ENCODE measurements around the gene LKAAEAR1.

Gene LKAAEAR1

GRCh38 chr20:64077876-64078551 is 6.2 kb downstream of the LKAAEAR1 start:
- DNase-seq, result no peak

DNA sequence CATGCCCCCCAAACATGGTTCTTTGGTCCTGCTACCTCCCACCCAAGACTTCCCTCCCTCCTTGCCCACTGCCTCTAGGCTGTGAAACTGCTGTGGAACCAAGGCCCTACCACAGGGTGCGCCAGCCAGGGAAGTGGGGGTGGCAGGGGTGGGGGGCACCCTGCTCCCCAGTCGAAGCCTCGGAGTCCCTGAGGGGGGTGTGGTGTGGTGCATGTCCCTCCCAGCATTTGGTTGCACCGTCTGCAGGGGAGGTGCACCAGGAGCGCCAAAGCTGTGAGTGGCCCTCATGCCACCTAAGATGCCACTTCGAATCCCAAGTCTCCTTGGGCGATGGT is 6.7 kb downstream of the LKAAEAR1 start:
- DNase-seq, result no peak

DNA sequence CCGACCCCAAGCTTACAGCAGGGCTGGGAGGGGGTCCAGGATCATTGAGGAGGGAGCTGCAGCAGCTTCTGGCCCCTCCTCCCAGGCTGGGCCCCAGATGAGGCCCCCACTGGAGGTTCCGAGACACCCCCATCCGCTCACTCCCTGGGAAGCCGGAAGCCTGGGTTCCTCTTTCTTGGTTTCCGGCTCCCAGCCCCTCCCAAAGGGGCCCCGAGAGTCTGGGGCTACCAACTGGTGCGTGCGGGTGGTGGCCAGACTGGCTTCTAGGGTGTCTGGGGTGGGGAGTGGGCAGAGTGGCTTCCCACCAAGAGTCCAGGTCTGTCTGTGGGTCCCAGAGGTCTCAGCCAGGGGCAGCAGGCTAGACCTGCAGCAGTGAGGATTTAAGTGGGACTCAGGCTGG is 7.1 kb downstream of the LKAAEAR1 start:
- DNase-seq, result no peak

GRCh38 chr20:64076061-64076997 is 7.9 kb downstream of the LKAAEAR1 start:
- DNase-seq, result no peak

DNA sequence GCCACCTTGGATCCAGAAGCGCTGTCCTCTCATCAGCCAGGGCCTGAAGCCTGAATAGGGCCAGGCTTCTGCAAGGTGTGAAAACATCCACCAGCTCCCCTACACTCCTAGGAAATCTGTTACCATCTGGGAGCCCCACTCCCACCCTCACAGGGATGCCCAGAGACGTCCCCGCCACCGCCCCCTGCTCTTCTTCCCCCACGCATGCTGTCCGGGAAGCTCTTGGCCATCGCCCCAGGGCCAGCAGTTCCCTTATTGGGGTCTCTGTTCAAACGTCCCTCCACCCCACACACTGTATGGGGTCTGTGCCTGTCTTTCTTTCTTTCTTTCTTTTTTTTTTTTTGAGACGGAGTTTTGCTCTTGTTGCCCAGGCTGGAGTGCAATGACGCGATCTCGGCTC is 8.6 kb downstream of the LKAAEAR1 start:
- DNase-seq, result no peak

DNA sequence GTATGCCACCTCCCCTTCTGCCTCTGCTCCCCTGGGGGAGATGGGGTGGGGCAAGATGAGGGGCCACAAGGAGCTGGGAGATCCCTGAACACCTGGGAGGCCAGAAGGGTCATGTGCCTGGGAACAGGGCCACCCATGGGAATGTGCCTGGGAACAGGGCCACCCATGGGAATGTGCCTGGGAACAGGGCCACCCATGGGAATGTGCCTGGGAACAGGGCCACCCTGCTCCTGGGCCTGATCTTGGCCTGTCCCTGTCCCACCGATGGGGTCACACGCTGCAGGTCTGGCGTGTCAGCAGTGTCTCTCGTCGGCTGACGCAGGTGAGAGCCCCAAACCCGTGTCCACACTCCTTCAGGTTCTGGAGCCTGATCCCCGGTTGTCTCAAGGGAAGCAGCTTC is 9.2 kb downstream of the LKAAEAR1 start:
- no peak for DNase-seq

GRCh38 chr20:64074184-64074789 is 9.9 kb downstream of the LKAAEAR1 start:
- DNase-seq, result no peak

DNA sequence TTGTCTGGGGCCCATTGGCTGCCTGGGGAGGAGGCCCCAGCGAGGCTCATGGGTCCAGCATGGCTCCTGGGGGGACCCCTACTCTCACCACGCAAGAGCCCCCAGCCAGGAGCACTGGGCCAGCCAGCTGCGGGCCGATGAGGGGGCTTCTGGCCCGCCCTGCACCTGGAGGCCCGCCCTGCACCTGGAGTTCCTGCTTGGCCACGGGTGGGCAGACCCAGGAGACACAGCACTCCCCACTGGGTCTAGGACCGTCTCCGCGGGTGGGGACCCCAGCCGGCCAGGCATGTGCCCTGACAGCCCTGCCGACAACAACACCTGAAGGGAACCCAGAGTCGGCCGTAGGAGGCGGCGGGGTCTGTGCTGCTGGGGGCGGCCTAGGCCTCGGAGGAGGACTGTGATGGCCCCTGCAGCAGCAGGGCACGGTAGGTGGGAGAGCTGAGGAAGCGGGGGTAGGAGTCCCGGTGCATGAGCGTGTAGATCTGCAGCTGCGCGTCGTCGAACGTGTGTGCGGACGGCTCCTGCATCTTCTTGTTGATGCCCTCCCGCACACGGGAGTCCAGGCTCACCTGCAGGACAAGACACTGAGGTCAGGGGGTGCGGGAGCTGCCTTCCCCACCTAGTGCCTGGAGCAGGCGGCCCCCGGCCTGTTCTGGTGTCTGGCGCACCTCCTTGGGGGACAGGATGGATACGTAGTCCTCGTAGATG is 10.6 kb downstream of the LKAAEAR1 start:
- DNase-seq, result no peak

DNA sequence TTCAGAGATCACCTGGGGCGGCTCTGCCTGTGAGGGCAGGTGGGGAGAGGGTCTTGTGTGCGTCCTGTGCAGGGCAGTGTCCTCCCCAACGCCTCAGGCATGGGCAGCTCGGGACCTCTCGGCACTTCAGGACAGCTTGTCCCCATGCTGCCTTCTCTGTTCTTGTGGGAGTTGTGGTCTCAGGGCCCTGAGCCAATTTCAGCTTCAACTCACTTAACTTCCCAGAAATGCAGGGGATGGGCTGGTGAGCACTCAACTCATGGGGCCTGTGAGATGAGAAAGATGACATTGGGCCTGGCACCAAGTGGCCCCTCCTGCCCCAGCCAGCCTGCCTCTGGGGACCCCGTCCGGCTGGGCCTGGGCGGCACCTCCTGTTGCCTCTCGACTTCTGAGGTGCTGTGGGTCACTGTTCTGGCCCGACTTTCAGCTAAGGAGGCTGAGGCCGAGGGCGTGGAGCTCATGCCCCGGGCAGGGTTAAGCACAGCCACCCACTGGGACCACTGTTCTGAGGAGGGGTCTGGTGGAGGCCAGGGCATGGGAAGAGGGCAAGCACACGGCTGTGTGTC is 11.6 kb downstream of the LKAAEAR1 start:
- DNase-seq, result no peak

DNA sequence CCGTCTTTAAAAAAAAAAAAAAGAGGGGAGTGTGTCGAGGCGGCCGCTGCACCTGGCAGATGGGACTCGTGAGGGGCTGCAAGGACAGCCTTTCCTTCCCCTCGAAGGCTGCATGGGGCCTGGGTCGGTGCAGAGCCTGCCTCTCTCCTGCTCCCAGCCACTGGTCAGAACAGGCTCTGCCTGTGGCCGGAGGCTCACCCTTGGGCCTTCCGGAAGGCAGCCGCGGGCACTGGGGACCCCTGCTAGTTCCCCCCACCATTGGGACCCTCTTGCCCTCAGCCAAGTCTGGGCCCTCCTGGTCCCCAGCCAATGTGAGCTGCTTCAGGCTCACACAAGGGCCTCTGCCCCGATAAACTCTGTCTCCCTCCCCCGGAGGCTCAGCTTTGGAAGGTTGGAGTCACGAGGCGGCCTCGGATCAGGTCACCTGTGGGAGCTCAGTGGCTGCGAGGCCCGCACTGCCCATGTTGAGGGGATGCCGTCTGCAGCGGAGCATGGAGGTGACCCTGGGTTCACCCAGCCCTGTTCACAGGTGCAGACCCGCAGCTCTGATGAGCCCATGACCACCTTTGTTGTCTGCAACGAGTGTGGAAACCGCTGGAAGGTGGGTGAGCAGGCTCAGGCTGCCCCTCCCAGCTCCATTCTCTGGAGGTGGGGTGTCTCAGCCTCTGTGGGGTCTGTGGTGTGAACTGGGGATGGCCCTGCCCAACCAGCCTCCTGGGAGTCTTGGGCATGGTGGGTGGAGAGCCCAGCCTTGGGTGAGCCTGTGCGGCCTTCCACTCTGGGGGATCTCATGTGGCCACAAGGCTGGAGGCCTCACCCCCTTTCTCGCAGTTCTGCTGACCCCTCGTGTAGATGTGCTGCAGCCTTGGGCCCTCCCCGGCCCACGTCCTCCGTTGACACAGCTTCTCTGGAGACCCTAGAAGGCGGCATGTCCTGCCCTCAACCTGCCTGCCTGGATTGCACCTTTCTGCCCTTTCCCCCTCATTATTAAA is 12.6 kb downstream of the LKAAEAR1 start:
- DNase-seq, result no peak

DNA sequence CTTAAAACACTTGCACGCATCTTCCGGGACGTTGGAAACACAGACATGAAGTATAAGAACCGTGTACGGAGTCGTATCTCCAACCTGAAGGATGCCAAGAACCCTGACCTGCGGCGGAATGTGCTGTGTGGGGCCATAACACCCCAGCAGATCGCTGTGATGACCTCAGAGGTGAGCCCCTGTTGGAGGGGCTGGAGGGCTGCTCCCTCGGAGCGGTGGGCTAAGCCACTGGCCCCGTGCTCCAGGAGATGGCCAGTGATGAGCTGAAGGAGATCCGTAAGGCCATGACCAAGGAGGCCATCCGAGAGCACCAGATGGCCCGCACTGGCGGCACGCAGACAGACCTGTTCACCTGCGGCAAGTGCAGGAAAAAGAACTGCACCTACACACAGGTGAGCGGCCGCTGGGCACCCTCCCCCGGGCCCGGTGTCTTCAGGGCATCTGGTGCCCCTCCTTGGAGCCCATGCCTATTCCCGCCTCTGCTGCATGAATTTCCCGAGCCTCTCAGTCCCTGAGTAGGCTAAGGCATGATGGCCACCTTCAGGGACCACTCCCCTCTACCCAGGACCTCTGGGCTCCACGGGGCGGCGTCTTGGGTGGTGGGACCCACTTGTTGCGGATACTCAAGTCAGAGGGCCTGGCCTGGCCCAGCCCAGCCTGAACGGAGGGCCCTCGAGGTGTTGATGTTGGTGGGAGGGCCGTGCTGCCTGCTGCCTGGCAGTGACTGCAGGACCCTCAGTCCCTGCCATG is 13.8 kb downstream of the LKAAEAR1 start:
- no peak for DNase-seq

DNA sequence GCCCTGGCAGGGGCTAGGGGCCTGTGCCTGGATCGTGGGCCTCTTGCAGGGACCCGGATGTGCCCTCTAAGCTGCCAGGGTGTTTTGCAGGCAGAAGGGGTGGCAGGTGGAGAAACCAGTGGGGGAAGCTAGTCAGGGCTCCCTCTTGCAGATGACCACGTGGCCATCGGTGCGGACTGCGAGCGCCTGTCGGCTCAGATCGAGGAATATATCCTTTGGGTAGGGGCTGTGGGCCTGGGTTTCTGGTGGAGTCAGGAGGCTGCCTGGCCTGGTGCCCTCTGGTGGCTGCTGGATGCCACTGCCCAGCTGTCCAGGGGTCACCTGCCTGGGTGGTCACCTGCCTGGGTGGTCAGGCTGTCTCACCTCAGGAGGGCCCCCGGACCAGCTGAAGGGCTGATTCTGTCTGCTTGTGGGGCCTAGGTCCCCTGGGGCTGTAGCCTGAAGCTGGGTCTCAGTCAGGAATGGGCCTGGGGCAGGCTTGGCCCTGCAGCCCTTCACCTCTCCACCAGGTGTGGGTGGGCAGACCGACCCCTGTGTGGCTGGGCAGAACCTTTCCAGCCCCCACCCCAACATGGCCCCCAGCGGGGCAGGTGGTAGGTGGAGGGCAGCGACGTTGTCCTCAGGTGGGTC is 14.5 kb downstream of the LKAAEAR1 start:
- DNase-seq, result no peak

- no peak for DNase-seq
Observed at GRCh38 chr20:64069209-64069613, 15.0 kb downstream of the LKAAEAR1 start.

- no peak for DNase-seq
Observed at GRCh38 chr20:64068386-64069208, 15.6 kb downstream of the LKAAEAR1 start.

GRCh38 chr20:64067733-64068307 is 16.4 kb downstream of the LKAAEAR1 start:
- no peak for DNase-seq

DNA sequence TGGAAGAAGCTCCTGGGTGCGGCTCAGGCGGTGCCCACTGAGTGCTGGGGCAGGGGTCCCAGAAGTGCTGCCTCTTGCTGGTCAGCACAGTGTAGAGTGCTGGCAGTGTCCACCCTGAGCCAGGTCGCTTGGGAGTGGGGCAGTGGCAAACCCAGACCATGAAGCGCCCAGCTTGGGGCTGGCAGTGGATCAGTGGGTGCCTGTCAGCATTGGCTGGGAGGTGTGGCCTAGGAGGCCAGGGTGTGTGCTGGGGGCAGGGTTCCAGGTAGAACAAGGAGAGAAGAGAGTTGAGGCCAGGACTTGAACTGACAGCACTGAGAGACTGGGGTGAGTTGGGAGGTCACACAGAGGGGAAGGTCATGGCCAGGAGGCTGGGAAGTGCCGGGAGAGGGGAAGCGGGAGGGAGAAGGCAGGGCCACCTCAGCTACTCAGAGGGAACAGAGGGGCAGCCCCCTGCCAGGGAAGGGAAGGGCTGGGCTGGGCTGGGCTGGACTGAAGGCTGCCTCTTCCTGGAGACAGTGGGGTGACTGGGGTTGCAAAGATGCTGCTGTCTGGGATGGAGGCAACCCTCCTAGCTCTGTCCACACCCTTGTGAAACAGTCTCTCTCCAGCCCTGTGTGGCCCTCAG is 17.1 kb downstream of the LKAAEAR1 start:
- DNase-seq, result no peak

- DNase-seq, result no peak
Observed at GRCh38 chr20:64065974-64066343, 18.2 kb downstream of the LKAAEAR1 start.
